DOHH2 (cell line): Measurements from ENCODE around the gene ACOT12.

Experiments used
- H3F3A ChIP-seq: fragments of 200-600 bp; sonication (generic), shearing (Covaris generic); 2 replicates; pipeline ENCODE4 v1.6.0; 2016; ENCODE audit warnings: antibody characterized with exemption, mild to moderate bottlenecking; ENCODE audit not compliant: control insufficient read depth, insufficient read depth
- H3K27ac ChIP-seq: fragments of 200-600 bp; sonication (generic); 2 replicates; pipeline ENCODE4 v1.5.1; 2014; ENCODE audit warnings: low read depth, mild to moderate bottlenecking, low read length, moderate library complexity
- H3K27me3 ChIP-seq: fragments of 200-600 bp; sonication (generic); 2 replicates; pipeline ENCODE4 v1.6.1; 2014; ENCODE audit warnings: mild to moderate bottlenecking, low read length, mixed read lengths; ENCODE audit not compliant: control insufficient read depth
- H3K36me3 ChIP-seq: fragments of 200-600 bp; sonication (generic); 2 replicates; pipeline ENCODE4 v1.6.1; 2014; ENCODE audit warnings: mild to moderate bottlenecking, low read length, moderate library complexity, mixed read lengths; ENCODE audit not compliant: control insufficient read depth
- H3K4me1 ChIP-seq: fragments of 200-600 bp; sonication (generic); 2 replicates; pipeline ENCODE4 v1.6.1; 2014; ENCODE audit warnings: mild to moderate bottlenecking, low read length, mixed read lengths; ENCODE audit not compliant: control insufficient read depth
- H3K4me2 ChIP-seq: fragments of 200-600 bp; sonication (generic); 2 replicates; pipeline ENCODE4 v1.6.0; 2014; ENCODE audit warnings: mild to moderate bottlenecking, low read length, moderate library complexity
- H3K4me3 ChIP-seq: fragments of 200-600 bp; sonication (generic); 2 replicates; pipeline ENCODE4 v1.5.1; 2014; ENCODE audit warnings: mild to moderate bottlenecking, low read length, mixed read lengths
- H3K79me2 ChIP-seq: fragments of 200-600 bp; sonication (generic); 2 replicates; pipeline ENCODE4 v1.6.1; 2014; ENCODE audit warnings: mild to moderate bottlenecking, low read length, mixed read lengths; ENCODE audit not compliant: control insufficient read depth
- H3K9me2 ChIP-seq: fragments of 200-600 bp; sonication (generic); replicated peaks from 2 replicates; pipeline ENCODE4 v1.6.1; 2014; ENCODE audit warnings: mild to moderate bottlenecking, low read length, mixed read lengths; ENCODE audit not compliant: control insufficient read depth
- H3K9me3 ChIP-seq: fragments of 200-600 bp; sonication (generic); 2 replicates; pipeline ENCODE4 v1.6.1; 2014; ENCODE audit warnings: antibody characterized with exemption, low read length, mixed read lengths; ENCODE audit not compliant: control insufficient read depth, insufficient read depth
- H4K20me1 ChIP-seq: fragments of 200-600 bp; sonication (generic); 2 replicates; pipeline ENCODE4 v1.6.0; 2014; ENCODE audit warnings: low read depth, mild to moderate bottlenecking, antibody characterized with exemption, low read length, moderate library complexity; ENCODE audit not compliant: control insufficient read depth, insufficient read depth
- EZH2phosphoT487 ChIP-seq: fragments of 200-600 bp; sonication (generic); IDR thresholded peaks from 2 replicates; pipeline ENCODE4 v1.6.1; 2017; ENCODE audit warnings: borderline replicate concordance, mild to moderate bottlenecking, antibody characterized with exemption, low read length, moderate library complexity, mixed read lengths
- TF ChIP-seq, protein P1 (sequence below): fragments of 200-600 bp; sonication (generic); IDR thresholded peaks from one replicate; pipeline ENCODE4 v1.5.1; 2014; ENCODE audit warnings: antibody characterized with exemption, mild to moderate bottlenecking, low read depth, low read length; ENCODE audit not compliant: poor library complexity, severe bottlenecking

ACOT12 gene

GRCh38 chr5:81302596-81302995 is 91.3 kb downstream of the ACOT12 start:
- Histone ChIP-seq H3K27ac (no peak overlapping the region), H3K9me2 (no peaks in the 10 kb centered on the region)

DNA sequence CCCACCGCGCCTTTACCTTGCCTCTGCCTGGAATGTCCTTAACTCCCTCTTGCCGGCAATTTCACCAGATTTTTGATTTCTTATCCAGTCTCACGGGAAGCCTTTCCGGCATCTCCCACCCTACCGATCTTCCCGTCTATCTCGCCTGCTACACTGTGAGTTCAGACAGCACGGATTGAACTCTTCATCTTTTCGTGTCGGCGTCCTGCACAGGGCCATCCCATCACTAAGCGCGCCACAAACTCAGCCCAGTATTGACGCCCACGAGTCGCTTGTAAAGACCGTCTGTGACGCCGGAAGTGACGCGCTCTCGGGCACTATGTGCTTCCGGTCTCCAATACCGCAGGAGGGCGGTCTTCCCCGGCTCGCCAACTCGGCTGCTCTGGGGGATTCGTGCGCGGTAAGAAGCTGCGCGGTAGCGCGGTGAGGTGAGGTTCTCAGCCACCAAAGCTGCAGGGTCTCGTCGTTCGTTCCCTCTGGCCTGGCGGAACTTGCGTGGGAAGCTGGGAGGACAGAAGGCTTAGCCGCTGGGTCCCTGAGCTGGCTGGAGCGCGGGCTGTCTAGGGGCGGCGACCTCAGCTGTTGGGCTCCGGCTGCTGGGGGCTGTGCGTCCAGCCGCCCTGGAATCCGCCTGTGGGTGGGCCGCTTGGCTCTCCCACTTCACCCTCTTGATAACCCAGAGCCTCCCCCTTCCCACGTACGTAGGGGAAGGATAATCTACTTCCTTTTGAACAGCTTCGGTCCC is 92.5 kb downstream of the ACOT12 start, which contains the start of gene ZCCHC9:
ZCCHC9 (plus strand) TSS at position 317 of the 745 bp plus-strand sequence. CDS start 3,171 bp downstream, outside the sequence.
- Histone ChIP-seq H3K9me3 (no peaks in the 10 kb centered on the region), H3K9me2 (no peaks in the 10 kb centered on the region), H3K36me3 (peaks cover 19% of the 10 kb centered on the region), H3F3A (no peaks in the 10 kb centered on the region; the same call in 1 of the 2 replicates), H3K4me2 (peak within 1 kb of the TSS; percentile 71), H3K27me3 (no peaks in the 10 kb centered on the region), H3K27ac (peak within 1 kb of the TSS; percentile 40), H3K4me1 (peaks cover 30% of the 10 kb centered on the region), H3K4me3 (peak within 1 kb of the TSS; percentile 96), H4K20me1 (no peaks in the 10 kb centered on the region), H3K79me2 (peaks cover 64% of the 10 kb centered on the region)
- TF ChIP-seq, protein P1, sequence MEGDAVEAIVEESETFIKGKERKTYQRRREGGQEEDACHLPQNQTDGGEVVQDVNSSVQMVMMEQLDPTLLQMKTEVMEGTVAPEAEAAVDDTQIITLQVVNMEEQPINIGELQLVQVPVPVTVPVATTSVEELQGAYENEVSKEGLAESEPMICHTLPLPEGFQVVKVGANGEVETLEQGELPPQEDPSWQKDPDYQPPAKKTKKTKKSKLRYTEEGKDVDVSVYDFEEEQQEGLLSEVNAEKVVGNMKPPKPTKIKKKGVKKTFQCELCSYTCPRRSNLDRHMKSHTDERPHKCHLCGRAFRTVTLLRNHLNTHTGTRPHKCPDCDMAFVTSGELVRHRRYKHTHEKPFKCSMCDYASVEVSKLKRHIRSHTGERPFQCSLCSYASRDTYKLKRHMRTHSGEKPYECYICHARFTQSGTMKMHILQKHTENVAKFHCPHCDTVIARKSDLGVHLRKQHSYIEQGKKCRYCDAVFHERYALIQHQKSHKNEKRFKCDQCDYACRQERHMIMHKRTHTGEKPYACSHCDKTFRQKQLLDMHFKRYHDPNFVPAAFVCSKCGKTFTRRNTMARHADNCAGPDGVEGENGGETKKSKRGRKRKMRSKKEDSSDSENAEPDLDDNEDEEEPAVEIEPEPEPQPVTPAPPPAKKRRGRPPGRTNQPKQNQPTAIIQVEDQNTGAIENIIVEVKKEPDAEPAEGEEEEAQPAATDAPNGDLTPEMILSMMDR: peak; percentile 27
- no peak for TF ChIP-seq EZH2phosphoT487

More at GRCh38 chr5:81302596-81302995, 91.3 kb downstream of the ACOT12 start:
- no peaks in the 10 kb centered on the region for H4K20me1 ChIP-seq
- no peak for TF ChIP-seq EZH2phosphoT487
- TF ChIP-seq, protein P1: no peak
- peak overlapping the region; percentile 71 for H3K4me2 ChIP-seq
- peaks cover 30% of the 10 kb centered on the region for H3K4me1 ChIP-seq
- H3K4me3 ChIP-seq: peak overlapping the region; percentile 96
- no peaks in the 10 kb centered on the region; the same call in 1 of the 2 replicates for H3F3A ChIP-seq
- peaks cover 56% of the 10 kb centered on the region for H3K79me2 ChIP-seq
- H3K27me3 ChIP-seq: no peaks in the 10 kb centered on the region
- no peaks in the 10 kb centered on the region for H3K9me3 ChIP-seq
- H3K36me3 ChIP-seq: peaks cover 19% of the 10 kb centered on the region

GRCh38 chr5:81300921-81301270 is 93.0 kb downstream of the ACOT12 start:
- Histone ChIP-seq H3K4me1 (peaks cover 30% of the 10 kb centered on the region), H3K4me3 (peak overlapping the region; percentile 96), H3K9me3 (no peaks in the 10 kb centered on the region), H3F3A (no peaks in the 10 kb centered on the region; the same call in 1 of the 2 replicates), H3K36me3 (peaks cover 19% of the 10 kb centered on the region), H3K9me2 (no peaks in the 10 kb centered on the region), H3K4me2 (peak overlapping the region; percentile 71), H3K79me2 (peaks cover 64% of the 10 kb centered on the region), H3K27ac (peak overlapping the region; percentile 40), H4K20me1 (no peaks in the 10 kb centered on the region), H3K27me3 (no peaks in the 10 kb centered on the region)
- no peak for TF ChIP-seq EZH2phosphoT487
- TF ChIP-seq, protein P1: no peak
